ENCODE results near the gene FIZ1.

The FIZ1 gene

GRCh38 chr19:55543567-55543966, 55.8 kb downstream of the FIZ1 start:
- DNase-seq (ENCODE audit: low read depth, low spot score) = no peak

DNA sequence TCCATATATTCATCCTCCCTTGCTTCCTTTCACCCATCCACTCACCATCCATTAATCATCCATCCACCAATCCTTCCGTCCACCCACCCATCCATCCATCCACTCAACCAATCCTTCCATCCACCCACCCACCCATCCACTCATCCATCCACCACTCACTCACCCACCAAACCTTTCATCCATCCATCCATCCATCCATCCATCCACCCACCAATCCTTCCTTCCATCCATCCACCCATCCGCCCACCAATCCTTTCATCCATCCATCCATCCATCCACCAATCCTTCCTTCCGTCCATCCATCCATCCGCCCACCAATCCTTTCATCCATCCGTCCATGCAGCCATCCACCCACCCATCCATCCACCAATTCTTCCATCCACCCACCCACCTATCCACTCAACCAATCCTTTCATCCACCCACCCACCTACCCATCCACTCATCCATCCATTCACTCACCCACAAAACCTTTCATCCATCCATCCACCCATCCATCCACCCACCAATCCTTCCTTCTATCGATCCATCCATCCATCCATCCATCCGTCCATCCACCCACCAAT, 56.9 kb downstream of the FIZ1 start:
- no peak for DNase-seq (ENCODE audit: low read depth, low spot score)
